ENCODE data around the gene KDM6B. TPM values are rescaled to one million over a fixed set of nuclear protein-coding genes. Genes with fewer than 3 reads are reported as not detected.
"Not testable (repeated sequence)": the region's sequence is repeated elsewhere in the genome, so short reads cannot be mapped to it uniquely, and the experiment has no call there.

The KDM6B gene
- total RNA-seq, 1 donor from 2014 or later, result 18.1 TPM

DNA sequence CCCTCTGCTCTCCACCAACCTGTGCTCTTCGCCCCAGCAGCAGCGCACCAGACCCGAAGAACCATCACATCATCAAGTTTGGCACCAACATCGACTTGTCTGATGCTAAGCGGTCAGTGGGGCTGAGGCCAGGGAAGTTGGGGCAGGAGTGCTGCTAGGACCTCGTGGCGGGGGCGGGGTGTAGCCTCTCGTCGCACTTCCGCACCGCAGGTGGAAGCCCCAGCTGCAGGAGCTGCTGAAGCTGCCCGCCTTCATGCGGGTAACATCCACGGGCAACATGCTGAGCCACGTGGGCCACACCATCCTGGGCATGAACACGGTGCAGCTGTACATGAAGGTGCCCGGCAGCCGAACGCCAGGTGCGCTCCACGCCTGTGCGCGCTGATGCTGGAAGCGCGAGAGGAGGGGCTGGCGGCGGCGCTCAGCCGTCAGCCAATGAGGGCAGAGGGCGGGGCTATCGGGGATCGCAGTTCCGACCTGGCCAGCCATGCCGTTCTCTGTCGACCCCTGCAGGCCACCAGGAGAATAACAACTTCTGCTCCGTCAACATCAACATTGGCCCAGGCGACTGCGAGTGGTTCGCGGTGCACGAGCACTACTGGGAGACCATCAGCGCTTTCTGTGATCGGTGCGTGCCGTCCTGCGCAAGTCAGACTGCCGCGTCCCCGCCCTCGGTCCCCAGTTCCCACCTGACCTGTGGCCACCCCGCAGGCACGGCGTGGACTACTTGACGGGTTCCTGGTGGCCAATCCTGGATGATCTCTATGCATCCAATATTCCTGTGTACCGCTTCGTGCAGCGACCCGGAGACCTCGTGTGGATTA is 17.6 kb downstream of the KDM6B start:
- DNase-seq (ENCODE audit: low spot score) (peak; percentile 90), ATAC-seq (peak; percentile 88)

DNA sequence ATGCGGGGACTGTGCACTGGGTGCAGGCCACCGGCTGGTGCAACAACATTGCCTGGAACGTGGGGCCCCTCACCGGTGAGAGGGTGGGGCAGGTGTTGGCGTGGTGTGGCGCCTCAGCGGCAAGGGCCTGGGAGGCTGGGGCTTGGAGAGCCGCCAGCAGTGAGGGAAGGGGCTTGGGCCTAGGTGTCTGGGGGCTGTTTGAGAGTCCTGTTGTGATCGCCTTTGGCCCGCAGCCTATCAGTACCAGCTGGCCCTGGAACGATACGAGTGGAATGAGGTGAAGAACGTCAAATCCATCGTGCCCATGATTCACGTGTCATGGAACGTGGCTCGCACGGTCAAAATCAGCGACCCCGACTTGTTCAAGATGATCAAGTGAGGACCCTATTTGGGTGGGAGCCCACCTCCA is 18.2 kb downstream of the KDM6B start:
- DNase-seq (ENCODE audit: low spot score) (no peak), ATAC-seq (no peak)

DNA sequence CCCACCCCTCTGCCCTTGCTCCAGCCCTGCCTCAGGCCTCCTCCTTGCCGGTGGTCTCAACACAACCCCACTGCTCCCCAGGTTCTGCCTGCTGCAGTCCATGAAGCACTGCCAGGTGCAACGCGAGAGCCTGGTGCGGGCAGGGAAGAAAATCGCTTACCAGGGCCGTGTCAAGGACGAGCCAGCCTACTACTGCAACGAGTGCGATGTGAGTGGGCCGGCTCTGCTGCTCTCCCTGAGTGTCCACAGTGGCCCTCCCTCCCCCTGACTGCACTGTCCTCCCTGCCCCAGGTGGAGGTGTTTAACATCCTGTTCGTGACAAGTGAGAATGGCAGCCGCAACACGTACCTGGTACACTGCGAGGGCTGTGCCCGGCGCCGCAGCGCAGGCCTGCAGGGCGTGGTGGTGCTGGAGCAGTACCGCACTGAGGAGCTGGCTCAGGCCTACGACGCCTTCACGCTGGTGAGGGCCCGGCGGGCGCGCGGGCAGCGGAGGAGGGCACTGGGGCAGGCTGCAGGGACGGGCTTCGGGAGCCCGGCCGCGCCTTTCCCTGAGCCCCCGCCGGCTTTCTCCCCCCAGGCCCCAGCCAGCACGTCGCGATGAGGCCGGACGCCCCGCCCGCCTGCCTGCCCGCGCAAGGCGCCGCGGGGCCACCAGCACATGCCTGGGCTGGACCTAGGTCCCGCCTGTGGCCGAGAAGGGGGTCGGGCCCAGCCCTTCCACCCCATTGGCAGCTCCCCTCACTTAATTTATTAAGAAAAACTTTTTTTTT is 19.1 kb downstream of the KDM6B start:
- DNase-seq (ENCODE audit: low spot score) (peak; percentile 47), ATAC-seq (no peak)

DNA sequence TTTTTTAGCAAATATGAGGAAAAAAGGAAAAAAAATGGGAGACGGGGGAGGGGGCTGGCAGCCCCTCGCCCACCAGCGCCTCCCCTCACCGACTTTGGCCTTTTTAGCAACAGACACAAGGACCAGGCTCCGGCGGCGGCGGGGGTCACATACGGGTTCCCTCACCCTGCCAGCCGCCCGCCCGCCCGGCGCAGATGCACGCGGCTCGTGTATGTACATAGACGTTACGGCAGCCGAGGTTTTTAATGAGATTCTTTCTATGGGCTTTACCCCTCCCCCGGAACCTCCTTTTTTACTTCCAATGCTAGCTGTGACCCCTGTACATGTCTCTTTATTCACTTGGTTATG is 19.6 kb downstream of the KDM6B start:
- peak; percentile 47 for DNase-seq (ENCODE audit: low spot score)
- no peak for ATAC-seq

DNA sequence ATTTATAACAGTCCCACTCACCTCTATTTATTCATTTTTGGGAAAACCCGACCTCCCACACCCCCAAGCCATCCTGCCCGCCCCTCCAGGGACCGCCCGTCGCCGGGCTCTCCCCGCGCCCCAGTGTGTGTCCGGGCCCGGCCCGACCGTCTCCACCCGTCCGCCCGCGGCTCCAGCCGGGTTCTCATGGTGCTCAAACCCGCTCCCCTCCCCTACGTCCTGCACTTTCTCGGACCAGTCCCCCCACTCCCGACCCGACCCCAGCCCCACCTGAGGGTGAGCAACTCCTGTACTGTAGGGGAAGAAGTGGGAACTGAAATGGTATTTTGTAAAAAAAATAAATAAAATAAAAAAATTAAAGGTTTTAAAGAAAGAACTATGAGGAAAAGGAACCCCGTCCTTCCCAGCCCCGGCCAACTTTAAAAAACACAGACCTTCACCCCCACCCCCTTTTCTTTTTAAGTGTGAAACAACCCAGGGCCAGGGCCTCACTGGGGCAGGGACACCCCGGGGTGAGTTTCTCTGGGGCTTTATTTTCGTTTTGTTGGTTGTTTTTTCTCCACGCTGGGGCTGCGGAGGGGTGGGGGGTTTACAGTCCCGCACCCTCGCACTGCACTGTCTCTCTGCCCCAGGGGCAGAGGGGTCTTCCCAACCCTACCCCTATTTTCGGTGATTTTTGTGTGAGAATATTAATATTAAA is 20.2 kb downstream of the KDM6B start:
- no peak for ATAC-seq
- peak; percentile 44 for DNase-seq (ENCODE audit: low spot score)

DNA sequence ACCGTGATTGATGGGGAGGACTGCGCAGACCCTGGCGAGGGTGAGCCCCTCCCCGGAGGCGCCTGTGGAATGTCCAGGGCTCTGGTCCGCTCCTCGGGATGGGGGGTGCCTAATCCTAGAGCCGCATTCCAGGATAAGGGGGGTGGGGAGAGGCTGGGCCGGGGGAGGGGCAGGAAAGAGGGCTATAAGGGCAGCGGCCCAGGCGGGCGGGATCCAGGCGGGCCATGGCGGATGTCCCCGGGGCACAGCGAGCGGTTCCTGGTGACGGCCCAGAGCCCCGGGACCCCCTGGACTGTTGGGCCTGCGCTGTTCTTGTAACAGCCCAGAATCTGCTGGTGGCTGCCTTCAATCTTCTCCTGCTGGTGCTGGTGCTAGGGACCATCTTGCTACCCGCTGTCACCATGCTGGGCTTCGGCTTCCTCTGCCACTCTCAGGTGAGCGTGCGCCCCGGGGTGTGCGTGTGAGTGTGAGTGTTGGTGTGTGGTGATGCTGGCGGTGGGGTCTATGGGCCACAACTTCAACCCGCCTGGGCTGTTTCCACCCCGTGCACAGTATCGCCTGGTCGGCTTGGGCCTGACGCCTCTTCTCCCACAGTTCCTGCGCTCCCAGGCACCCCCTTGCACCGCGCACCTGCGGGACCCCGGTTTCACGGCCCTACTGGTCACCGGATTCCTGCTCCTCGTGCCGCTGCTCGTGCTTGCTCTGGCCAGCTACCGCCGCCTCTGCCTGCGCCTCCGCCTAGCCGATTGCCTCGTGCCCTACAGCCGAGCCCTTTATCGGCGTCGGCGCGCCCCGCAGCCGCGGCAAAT is 21.0 kb downstream of the KDM6B start, which contains the start of gene TMEM88:
TSS of gene TMEM88 (plus strand) at position 216 of the 809 bp plus-strand sequence. CDS start at position 225, 9 bp downstream.
- ATAC-seq, result no peak
- DNase-seq (ENCODE audit: low spot score), result peak; percentile 45

DNA sequence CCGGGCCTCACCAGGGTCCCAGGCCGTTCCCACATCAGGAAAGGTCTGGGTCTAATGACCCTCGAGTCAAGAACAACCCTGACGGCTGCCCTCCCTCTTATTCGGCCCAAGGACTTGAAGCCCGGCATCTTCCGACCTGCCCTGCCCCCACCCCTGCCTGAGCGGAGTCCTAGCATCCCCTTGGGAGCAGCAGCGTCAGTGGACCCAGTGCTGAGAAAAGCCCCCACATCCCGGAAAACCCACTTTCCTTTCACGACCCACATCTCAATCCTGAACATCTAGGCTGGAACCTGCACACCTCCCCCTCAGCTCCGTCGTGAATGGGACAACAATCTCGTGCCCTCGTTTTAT is 21.6 kb downstream of the KDM6B start:
- ATAC-seq (no peak), DNase-seq (ENCODE audit: low spot score) (peak; percentile 54)

DNA sequence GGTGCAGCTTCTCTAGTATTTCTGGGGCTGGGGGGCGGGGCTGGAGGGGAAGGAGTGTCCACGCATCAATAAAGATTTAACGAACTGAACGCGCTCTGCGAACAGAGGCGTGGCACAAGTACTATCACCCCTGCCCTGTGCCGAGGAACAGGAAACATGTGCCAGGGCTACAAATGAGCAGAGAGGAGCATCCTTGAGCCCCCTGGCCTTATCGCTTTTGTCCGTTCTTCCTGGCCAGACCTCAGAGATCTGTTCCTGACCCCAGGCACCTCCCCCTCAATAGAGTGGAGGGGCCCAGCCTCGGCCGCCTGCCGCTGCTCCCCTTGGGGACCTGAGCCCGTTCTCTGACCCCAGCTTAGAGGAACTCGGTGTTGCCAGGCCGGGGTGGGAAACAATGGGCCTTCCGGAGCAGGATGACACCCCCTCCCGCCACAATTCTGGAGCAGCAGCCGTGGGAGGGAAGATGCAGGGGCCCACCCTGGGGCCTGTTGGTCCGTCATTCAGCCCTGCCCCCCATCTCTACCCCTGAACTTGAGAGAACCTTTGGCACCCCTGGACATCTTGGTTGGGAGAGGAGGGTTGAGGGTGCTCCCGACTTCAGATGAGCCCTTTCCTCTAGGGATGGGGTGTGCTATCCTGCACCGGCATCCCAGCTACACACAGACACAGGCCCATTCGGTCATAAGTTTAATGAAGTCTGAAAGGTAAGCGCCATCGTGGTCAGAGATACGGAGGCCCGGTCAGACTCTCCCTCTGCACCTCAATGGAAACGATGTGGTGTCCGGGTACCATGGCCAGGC is 22.2 kb downstream of the KDM6B start:
- peak; percentile 60 for DNase-seq (ENCODE audit: low spot score)
- no peak for ATAC-seq

DNA sequence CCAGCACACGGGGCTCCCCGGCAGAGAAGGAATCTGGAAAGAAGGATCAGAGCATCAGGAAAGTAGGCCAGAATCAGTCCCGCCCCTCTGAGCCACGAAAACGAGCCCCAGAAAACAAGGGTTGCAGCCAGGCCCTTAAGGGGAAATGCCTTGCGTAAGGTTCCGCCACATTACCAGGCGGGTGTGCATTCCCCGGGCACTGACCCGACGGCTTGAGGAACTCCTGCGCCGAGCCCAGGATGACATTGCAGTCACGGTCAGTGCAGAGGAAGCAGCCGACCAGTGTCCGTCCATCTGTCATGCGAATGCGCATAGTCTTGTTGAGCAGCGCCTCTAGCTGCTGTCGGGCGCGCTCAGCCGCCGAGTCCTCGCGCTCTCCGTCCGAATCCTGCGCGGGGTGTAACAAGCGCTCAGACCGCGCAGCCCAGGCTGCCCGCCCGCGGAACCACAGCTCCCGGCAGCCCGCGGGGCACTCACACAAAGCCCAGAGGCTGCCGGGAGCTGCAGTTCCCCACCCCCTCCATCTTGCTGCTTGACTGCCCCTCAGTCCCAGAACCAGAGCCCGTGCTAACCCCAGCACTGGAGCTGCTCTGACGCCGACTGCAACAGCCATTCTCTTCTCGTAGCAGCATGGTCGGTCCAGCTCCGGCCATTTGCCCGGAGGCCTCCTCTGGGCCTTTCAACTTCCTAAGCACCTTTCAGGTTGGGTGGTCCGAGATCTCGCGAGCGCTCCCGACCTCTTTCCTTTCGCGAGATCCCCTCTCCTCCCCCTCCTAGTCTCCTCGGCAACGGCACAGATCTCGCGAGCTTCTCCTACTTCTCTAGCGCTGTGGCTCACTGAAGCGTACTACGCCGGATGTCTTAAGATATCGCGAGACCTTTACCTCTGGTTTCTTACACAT is 23.0 kb downstream of the KDM6B start, which contains the start of gene NAA38:
TSS of gene NAA38 (minus strand) at position 749 of the 902 bp plus-strand sequence. CDS start at position 653, 96 bp downstream.
- ATAC-seq, result peak; percentile 83
- DNase-seq (ENCODE audit: low spot score), result peak; percentile 96

DNA sequence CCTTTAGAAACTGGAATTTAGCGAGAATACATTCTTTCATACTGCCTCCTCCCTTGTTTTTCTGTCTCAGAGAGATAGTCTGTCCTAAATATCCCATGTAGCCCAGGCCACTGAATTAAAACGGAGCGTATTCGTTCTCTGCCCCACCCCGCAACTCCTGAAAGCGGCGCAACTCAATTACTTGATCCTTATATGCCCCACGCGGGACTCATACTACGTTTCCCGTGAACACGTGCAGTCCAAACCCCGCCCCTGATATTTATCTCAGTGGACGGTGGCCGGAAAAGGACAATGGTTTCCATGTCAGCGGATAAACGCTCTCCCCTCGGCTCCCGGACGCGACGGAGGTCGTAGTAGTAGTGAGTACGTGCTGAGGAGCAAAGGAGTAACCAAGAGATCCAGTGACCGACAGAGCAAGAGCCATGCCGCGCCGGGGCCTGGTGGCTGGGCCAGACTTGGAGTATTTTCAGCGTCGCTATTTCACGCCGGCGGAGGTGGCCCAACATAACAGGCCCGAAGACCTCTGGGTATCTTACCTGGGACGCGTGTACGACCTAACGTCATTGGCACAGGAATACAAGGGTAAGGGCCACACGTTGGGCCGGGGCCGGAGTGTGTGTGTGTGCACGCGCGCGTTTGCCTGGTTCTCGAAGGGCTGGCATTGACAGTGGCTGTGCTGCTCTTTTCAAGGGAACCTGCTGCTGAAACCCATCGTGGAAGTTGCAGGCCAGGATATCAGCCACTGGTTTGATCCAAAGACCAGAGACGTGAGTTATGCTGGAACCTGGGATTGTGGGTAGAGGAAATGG is 23.9 kb downstream of the KDM6B start, which contains the start of gene CYB5D1:
TSS of gene CYB5D1 (plus strand) at position 291 of the 809 bp plus-strand sequence. CDS start at position 423, 132 bp downstream.
- peak; percentile 71 for ATAC-seq
- peak; percentile 95 for DNase-seq (ENCODE audit: low spot score)

DNA sequence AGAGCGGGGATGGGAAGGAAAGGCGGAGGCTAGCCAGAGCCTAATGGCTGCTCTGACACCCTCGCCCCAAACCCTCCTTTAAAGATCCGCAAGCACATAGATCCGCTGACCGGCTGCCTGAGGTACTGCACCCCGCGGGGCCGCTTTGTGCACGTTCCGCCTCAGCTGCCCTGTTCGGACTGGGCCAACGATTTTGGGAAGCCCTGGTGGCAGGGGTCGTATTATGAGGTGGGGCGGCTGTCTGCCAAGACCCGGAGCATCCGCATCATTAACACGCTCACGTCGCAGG is 24.4 kb downstream of the KDM6B start:
- DNase-seq (ENCODE audit: low spot score) (peak; percentile 64), ATAC-seq (peak; percentile 37)

DNA sequence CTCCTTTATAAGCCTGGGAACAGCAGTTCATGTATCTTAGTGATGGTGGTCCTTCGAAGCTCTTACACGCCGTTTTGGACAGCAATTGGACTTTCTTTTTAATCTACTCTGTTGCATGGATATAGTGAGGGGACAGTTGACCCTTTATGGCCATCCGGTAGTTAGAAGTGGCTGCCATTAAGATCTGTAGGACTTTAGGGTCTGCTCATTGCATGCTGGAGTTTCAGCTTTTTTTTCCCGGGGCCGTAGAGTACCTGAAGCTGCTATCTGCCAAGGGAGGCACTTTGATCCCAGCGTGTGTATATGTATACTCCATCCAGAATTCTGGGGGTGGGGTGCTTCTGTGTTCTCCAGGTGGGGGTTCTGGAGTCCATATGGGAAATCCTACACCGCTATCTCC is 25.0 kb downstream of the KDM6B start:
- DNase-seq (ENCODE audit: low spot score) (no peak), ATAC-seq (no peak)

DNA sequence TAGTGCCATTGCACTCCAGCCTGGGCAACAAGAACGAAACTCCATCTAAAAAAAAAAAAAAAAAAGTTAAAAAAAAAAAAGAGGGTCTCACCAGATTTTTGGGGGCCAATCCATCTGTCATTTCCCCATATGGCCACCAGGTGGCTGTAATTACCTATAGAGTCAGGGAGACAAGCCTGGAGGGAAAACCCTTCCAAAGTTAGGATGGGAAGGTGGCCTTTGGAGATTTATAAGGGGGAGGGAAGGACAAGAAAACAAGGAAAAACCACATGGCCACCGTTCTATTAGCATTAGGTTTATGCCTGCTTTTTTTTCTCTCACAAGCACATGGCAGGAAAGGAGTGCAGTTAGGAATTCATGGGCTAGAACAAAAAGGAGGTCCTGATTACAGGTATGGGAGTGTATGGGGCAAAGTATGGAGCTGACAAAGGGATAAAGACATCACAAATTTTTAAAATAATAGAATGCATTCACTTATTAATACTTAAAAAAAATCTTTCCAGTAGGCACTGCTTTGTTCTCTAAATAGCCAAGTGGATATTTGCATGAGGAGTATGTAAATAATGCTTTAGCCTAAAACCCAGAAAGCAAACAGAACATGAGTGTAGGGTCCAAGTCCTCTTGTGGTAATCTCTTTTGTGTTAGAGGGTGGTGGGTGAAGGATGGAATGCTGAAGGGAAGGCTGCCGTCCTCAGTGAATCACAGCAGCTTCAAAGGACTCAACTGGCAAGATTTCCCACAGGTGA is 28.8 kb downstream of the KDM6B start:
- DNase-seq (ENCODE audit: low spot score) (no peak), ATAC-seq (peak; percentile 15)

DNA sequence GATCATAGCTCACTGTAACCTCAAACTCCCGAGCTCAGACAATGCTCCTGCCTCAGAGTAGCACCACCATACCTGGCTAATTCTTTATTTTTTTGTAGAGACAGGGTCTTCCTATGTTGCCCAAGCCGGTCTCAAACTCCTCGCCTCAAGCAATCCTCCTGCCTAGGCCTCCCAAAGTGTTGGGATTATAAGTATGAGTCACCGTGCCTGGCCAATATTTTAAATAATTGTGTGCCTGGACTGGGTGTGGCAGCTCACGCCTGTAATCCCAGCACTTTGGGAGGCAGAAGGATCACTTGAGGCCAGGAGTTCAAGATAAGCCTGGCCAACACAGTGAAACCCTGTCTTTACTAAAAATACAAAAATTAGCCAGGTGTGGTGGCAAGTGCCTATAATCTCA is 30.4 kb downstream of the KDM6B start:
- DNase-seq (ENCODE audit: low spot score); ATAC-seq: not testable (repeated sequence)

DNA sequence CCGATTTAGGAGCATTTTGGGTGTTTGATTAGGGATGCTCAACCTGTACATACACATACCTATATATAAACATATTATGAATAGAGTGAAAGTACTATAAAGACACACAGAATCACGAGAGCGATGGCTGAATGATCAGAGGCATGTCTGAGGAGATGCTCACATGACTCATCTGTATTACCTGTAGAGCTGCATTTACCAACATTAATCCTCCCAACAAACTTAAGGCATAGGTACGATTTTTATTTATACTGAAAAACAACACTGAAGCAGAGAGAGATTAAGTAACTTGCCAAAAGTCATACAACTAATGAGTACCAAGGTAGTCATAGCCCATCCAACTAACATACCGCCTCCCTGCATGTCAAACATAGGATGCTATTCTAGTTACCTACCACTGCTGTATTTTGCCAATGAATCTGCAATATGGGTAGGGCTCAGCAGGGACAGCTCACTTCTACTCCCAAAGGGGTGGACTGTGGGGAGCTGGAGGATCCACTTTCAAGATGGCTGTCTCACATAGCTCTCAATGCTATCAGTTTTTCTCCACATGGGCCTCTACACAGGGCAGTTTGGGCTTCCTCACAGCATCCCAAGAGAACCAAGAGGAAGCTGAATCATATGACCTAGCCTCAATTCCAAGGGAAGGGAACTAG is 31.1 kb downstream of the KDM6B start:
- ATAC-seq, result no peak

DNA sequence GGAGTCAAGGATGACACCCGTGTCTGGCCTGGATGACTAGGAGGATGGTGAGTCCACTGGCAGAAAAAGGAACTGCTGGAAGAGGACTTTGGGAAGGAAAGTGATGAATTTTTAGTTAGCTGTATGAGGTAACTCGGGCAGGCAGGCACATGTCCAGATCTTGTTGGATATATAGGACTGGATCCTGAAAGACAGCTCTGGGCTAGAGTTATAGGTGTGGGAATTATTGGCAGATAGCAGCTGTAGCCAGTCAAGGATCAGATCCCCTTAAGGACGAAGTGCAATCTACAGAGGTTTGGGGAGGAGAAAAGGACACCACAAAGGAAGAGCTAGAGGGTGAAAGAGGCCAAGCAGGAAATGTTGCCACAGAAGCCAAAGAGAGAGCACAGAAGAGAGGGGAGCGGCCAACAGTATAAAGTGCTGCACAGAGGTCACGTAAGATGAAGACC is 33.9 kb downstream of the KDM6B start:
- no peak for ATAC-seq
- no peak for DNase-seq (ENCODE audit: low spot score)

More for the DNA sequence above, 31.1 kb downstream of the KDM6B start:
- no peak for DNase-seq (ENCODE audit: low spot score)

Data from left lobe of liver (tissue), 2 donors.